Posterior vena cava (tissue), 2 donors: ENCODE results near the gene MLANA. TPM values are rescaled to one million over a fixed set of nuclear protein-coding genes. Genes with fewer than 3 reads are reported as not detected.

ENCODE experiments used
- DNase-seq: peaks from one replicate; pipeline ENCODE4 v3.0.0-alpha.2; 2020; ENCODE audit warnings: low spot score
- intact Hi-C, 2 donors: fragments of 100-400 bp; cut with DNase I; formaldehyde crosslinking; loops; one replicate each; pipeline versions ENCODE4 v1.14.1 to v1.14.2; 2022 to 2023
- total RNA-seq, 2 donors: library from RNA; stranded (reverse); fragmentation: NEBNext Ultra II Directional; extraction: Animal tissue kit (Norgen Biotek cat#: 25700); gene quantifications; one replicate each; pipeline ENCODE4 v1.2.1, GENCODE V29; 2021
- donor health status: DM: yes; HTN: yes; CAD: no.
- donor health status: DM: yes; HTN: yes; CAD: no.

MLANA gene
- total RNA-seq, 2 donors from 2014 or later = not detected

DNA sequence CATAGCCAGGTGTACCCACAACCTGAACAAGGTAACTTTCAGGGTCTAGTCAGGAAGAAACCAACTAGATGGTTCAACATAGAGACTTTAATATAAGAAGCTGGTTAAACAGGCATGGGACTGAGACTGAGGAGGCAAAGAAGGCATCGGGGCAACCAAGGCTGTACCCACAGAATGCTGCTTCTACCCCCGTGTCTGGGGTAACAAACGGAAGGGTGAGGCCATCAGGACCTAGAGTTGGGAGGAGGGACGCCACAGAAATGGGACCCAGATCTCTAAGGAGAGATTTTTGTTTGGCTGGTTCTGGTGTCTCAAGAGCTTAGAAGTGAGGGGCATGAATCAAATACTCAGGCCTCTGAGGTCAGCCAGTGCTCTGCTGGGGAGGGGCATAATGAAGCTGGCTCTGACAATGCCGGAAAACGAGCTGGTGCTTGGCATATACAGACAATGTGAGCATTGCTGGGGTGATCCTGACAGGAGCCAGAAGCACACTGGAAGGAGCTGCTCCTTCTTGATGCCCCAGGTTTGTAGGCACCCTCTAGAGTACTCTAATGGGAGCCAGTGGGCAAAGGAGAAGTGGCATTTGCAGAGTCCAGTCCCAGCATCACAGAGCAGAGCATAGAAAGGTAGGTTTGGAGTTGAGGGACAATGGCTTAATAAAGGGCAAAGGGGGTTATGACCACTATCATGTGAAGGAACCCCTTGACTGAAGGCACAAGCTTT lies 3.7 kb downstream of the MLANA start:
- intact Hi-C loops = no loop called here
- DNase-seq = no peak

DNA sequence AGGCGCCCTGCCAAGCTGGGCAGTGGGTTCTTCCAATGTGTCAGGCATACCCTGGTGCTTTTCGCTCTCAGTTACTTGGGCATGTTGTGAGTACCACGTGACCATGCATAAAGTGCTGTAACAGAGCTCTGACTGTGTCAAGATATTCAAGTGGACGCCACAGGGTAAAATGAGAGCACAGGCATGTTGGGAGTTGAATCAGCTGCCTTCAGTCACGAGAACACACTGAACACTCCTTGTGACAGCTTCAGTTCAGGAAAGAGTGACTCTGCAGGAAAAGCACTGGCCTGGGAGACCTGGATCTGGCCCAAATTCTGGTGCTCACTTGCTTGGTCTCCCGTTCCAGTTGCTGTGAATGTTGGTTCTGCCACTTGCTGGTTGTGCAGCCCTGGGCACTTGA lies 5.1 kb downstream of the MLANA start:
- intact Hi-C loops = no loop called here
- DNase-seq = no peak

DNA sequence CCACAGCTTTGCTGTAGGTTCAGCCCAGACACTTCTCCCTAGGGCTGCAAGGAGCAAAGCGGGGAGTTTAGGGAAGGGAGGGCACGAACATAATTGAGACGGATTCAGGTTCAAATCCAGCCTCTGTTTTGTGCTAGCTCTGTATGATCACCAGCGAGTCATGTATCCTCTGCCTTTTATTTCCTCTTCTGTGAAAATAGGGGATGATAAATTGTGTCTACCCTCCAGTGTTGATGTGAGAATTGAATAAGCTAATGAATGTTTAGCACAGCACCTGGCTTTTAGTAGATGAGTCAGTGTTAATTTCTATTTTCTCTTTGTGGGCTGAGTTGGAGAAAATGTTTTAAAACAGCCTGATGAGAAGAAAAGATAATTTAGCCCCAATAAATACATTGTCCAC lies 6.2 kb downstream of the MLANA start:
- intact Hi-C loops = no loop called here
- DNase-seq = no peak

DNA sequence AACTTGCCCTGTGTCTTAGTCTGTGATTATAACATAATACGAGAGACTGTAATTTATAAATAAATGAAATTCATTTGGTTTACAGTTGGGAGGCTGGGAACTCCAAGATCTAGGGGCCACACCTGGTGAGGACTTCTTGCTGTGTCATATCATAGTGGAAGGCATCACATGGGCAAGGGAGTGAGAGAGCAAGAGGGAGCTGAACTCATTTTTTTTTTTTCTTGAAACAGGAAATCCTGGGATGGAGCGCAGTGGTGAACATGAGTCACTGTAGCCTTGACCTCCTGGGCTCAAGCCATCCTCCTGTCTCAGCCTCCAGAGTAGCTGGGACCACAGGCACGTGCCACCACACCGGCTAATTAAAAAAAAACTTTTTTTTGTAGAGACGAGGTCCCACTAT lies 7.2 kb downstream of the MLANA start:
- intact Hi-C loops = no loop called here

DNA sequence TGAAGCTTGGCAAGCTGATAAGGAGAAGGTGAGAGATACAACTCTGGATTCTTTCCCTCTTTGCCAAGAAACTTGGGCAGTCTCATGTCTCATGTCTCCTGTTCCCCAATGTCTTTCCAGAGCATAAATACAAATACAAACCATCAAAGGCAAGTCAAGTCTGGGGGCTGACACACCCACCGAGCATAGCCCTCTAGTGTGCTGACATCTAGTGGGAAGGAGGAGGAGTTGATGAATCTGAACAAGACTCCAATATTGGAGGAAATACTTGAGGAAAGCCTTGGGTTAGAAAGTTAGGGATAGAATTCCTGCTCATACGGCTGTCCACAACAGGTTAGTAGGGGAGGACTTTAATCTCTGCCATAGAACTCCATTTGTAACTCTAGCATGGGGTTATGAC lies 8.6 kb downstream of the MLANA start:
- intact Hi-C loops = no loop called here
- no peak for DNase-seq

More for the DNA sequence above, 7.2 kb downstream of the MLANA start:
- no peak for DNase-seq

DNA sequence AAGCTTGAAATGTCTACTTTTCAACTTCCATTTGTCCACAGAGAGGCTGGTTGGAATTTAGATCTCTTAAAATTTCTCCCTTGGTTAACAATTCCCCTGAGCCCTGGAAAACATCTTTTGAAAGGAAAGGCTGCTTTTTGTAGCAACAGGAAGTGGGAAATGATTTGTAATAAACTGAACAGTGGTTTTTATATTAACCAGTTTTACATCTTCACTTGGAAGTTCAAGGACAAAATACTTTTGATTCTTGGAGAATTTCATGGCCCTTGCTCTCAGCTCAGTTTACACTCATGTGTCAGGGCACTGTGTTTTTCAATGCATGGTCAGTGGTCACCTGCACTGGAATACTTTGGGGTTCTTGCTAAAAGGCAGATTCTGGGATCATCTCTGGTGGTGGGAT lies 9.9 kb downstream of the MLANA start:
- no peak for DNase-seq
- intact Hi-C loops = no loop called here

DNA sequence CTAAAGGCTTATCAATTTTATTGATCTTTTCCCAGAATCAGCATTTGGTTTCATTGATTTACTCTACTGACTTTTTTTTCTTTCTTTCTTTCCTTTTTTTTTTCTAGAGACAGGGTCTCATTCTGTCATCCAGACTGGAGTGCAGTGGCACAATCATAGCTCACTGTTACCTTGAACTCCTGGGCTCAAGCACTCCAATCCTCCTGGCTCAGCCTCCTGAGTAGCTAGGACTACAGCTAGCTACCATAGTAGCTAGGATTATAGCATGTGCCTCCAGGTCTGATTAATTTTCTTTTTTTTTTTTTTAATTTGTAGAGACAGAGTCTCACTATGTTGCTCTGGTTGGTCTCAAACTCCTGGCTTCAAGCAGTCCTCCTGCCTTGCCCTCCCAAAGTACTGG lies 11.7 kb downstream of the MLANA start:
- intact Hi-C loops = no loop called here
- no peak for DNase-seq

DNA sequence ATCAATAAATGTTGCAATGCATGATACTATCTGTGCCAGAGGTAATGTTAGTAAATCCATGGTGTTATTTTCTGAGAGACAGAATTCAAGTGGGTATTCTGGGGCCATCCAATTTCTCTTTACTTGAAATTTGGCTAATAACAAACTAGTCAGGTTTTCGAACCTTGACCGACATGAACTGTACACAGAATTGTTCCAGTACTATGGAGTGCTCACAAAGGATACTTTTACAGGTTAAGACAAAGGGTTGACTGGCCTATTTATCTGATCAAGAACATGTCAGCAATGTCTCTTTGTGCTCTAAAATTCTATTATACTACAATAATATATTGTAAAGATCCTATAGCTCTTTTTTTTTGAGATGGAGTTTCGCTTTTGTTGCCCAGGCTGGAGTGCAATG lies 18.2 kb downstream of the MLANA start:
- intact Hi-C loops = no loop called here
- DNase-seq = no peak

DNA sequence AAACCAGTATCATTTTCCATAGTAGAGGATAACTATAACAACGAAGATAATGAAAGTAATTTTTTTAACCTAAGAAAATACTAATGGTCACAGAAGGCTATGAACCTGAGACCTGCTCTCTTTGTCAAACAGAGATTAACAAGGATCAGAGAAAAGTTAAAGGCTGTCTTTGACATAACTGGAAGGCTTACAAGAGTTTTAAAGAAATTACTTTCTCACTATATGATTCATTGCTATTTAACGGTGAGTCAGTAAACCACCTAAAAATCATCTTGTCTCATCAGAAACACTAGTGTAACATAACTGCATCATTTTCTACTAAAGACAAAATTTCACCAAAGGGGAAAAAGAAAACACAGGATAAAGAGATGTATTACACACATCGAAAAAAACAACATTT lies 19.3 kb downstream of the MLANA start:
- intact Hi-C loops = loop anchor here in 1 of 2 donors (10.0 kb wide), 1 partner anchor 1275 kb away; no protein-coding TSS in a partner anchor
- no peak for DNase-seq

DNA sequence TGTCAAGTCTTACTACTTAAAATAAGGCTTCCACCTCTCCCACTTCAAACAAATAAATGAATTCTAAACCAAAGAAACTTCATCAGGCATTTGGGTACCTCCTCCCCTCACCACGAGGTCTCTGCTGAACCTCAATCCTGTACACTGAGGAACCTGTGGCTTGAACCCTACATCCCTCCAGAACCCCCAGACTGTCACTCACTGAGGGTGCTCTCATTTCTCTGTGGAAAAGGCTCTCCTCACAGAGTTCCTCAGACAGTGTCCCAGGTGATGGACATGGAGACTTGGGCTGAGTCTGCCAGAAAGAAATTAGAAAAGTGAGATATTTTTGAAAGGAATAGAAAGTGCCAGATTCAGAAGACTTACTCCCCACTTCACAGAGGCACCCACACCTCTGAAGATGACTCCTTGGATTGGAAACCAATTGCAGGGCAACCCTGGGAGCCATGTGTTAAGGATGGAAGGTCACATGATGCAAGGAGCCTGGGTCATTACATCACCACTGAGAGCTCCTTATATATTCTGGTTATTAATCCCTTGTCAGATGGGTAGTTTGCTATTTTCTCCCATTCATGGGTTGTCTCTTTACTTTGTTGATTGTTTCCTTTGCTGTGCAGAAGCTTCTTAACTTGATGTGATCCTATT lies 19.8 kb downstream of the MLANA start:
- DNase-seq = no peak
- intact Hi-C loops = loop anchor here in 1 of 2 donors (10.0 kb wide), 1 partner anchor 1274 kb away; no protein-coding TSS in a partner anchor

DNA sequence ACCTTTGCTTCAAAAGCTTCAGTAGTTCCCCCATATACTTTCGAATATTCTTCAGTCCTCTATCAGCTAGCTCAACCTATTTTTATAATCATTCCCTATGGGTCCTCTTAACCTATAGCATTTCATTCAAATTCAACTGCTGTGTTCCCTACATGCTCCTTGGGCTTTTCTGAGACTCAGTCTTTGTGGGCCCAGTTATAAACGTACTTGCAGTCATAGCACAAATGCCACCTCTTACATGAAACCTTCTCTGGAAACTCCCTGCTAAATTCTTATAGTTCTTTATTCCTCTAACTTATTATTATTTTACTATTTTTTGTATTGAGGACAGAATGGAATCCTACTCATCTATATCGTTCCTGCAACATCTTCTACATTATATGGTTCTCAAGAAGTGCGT lies 24.7 kb downstream of the MLANA start:
- no peak for DNase-seq
- intact Hi-C loops = loop anchor here in 1 of 2 donors (10.0 kb wide), 1 partner anchor 1269 kb away; no protein-coding TSS in a partner anchor

DNA sequence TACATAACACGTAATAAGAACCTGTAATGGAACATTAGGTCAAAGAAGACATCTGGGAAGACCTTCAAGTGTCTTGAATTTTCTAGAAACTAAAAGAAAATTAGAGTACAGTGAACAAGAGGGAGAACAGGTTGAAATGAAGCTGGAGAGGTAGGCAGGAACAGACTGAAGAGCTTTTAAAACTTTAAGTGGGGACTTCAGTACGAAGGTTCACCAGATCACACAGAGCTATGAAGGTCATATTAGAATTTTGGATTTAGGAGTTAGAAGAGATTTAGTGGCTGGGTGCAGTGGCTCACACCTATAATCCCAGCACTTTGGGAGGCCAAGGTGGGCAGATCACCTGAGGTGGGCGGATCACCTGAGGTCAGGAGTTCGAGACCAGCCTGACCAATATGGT lies 26.6 kb downstream of the MLANA start:
- intact Hi-C loops = loop anchor here in 1 of 2 donors (10.0 kb wide), 1 partner anchor 1268 kb away; no protein-coding TSS in a partner anchor
- DNase-seq = no peak

DNA sequence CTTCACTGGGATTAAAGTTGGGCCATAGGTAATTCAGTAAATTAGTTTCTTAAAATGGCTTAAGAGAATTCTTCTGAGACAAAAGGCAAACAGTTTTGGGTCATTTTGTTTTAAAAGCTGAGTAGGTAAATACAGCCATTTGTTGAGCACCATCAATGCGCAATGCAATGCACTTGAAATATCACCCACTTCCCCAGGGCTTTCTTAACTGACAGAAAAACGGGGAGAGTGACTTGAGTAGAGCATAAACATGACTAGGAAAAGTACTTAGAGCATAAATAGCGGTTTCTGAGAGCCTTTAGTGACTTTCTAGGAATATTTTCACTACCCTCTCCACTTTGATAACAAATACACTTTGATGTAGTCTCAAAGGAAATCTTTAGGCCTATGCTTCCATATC lies 27.2 kb downstream of the MLANA start:
- intact Hi-C loops = loop anchor here in 1 of 2 donors (10.0 kb wide), 1 partner anchor 1267 kb away; no protein-coding TSS in a partner anchor
- no peak for DNase-seq

DNA sequence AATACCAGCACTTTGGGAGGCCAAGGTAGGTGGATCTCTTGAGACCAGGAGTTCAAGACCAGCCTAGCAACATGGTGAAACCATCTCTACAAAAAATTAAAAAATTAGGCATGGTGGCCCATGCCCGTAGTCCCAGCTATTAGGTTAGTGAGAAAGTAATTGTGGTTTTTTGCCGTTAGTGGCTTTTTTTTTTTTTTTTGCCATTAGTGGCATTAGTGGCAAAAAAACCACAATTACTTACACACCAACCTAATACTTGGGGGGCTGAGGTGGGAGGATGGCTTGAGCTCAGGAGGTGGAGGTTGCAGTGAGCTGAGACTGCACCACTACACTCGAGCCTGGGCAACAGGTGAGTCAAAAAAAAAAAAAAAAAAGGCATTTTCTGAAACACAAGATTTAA lies 27.8 kb downstream of the MLANA start:
- intact Hi-C loops = loop anchor here in 1 of 2 donors (10.0 kb wide), 1 partner anchor 1266 kb away; no protein-coding TSS in a partner anchor
- no peak for DNase-seq

DNA sequence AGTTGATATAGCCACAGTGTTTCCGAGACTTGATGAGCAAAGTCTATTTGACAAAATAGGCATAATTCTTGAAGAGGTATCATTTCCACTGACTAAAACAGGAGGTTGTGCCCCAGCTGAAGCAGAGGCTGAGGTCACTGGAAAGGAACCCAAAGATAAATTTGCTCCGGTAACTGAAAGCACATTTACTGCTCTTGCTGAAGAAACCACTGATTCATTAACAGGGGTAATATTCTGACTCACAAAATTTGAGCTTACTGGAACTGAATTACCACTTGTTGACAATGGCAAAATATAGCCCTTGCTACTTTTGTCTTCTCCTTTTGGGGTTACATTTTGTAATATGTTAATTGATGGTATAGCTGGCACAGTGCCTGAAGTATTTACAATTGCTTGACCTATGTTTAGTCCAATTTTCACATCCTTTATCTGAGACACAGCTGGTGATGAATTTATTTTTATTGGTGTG lies 30.2 kb downstream of the MLANA start:
- intact Hi-C loops = no loop called here
- no peak for DNase-seq

DNA sequence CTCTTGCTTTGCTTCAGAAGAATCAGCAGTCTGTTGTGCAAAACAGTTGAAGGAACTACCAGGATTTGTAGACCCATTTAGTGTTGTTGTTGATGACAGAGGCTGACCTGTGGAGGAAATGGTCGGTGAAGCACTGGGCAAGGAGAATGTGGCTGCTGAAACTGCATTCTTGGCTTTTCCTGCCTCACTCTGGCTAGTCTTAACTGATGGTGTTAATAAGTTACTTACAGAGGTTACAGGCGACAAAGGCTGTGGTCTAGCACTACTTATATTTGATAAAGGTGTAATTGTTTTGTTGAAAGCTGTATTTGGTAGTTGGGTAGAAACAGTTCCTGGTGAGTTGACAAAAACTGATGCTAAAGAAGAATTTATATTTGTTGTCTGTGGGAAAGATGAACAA lies 31.5 kb downstream of the MLANA start:
- no peak for DNase-seq
- intact Hi-C loops = no loop called here

DNA sequence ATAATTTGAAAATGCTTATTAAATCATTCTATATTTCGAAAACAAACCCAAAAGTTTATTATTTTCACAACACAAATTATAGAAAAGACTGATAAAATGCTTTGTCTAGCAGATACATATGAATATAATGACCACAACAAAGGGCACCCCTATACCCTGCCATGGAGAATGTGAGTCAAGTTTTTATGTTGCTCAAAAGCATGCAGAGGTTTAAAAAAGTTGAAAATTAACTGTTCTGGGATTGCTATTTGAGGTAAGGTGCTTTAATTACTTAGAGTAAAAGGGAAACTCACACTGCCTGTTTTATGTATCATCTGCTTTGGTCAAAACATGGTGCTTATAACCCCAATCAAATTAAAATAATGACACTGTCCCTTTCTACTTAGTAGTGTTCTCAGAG lies 41.0 kb downstream of the MLANA start:
- intact Hi-C loops = no loop called here

DNA sequence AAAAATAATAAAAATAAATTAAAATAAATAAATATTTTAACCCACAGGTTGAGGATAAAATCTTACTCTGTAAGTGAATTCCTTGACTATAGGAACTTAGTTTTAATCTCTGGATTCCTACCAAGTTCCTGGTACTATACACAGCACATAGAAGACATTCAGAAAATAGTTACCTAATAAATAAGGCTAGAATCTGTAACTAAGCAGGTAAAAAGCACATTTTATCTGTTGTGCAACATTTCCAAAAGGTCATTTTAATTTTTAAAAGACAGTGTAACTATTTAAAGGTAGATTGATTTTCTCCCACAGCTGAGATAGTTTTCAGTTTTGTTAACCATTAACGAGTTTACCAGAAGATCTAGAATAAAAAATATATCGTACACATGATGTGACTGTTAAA lies 47.8 kb downstream of the MLANA start:
- intact Hi-C loops = loop anchor here in 1 of 2 donors (5.0 kb wide), 1 partner anchor 604 kb away; no protein-coding TSS in a partner anchor
- no peak for DNase-seq

More for the DNA sequence above, 41.0 kb downstream of the MLANA start:
- no peak for DNase-seq

DNA sequence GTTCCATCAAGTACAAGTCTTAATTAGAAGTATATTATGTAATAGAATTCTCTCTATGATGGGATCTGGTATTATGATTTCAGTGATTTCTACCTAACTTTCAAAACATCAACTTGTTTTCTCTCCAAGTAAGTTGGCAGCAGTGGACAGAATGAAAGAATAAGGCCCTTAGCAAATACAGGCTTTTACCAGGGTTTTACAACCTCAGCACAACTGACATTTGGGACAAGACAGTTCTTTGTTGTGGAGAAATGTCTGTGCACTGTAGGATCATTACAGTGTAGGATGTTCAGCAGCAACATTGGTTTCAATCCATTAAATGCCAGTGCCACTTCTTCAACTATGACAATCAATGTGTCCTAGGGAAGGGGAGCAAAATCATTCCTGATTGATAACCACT lies 48.8 kb downstream of the MLANA start:
- no peak for DNase-seq
- intact Hi-C loops = loop anchor here in 1 of 2 donors (5.0 kb wide), 1 partner anchor 603 kb away; no protein-coding TSS in a partner anchor

DNA sequence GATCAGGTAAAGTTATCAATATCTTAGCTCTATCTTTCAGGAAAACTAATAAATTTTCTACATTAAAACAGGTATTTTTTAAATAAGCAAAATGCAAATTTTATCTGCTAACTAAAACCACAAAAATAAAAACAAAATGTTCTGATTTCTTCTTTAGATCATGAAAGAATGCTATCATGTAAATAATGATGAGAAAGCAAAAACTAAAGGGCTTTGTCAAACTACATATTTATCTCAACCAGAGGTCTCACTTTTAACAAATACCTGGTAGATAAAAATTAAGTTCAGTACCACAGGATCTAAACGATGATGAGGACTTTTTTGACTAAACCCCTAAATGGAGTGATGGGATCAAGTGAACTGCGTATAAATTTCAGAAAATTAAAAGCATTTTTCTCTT lies 50.5 kb downstream of the MLANA start:
- DNase-seq = no peak
- intact Hi-C loops = no loop called here
